Mammary epithelial cell (primary cell): ENCODE measurements around the gene OR2A1.
"Not testable (repeated sequence)": the region's sequence is repeated elsewhere in the genome, so short reads cannot be mapped to it uniquely, and the experiment has no call there.

Experiments used
- EZH2 ChIP-seq: IDR thresholded peaks from 2 replicates; pipeline ENCODE4 v1.6.1; 2012; ENCODE audit warnings: low read length, inconsistent platforms, borderline replicate concordance
- TF ChIP-seq, protein P1 (sequence below), 2 donors: IDR thresholded peaks in 1 of 2; conservative IDR thresholded peaks in 1 of 2; 2 replicates each; pipeline ENCODE4 v1.5.1; 2011 to 2012; ENCODE audit warnings: inconsistent platforms in 2 of 2, low read length in 2 of 2, mild to moderate bottlenecking in 2 of 2, control low read depth in 1 of 2, low read depth in 1 of 2; ENCODE audit not compliant: insufficient read depth in 1 of 2; ENCODE audit errors: extremely low read depth in 1 of 2

DNA sequence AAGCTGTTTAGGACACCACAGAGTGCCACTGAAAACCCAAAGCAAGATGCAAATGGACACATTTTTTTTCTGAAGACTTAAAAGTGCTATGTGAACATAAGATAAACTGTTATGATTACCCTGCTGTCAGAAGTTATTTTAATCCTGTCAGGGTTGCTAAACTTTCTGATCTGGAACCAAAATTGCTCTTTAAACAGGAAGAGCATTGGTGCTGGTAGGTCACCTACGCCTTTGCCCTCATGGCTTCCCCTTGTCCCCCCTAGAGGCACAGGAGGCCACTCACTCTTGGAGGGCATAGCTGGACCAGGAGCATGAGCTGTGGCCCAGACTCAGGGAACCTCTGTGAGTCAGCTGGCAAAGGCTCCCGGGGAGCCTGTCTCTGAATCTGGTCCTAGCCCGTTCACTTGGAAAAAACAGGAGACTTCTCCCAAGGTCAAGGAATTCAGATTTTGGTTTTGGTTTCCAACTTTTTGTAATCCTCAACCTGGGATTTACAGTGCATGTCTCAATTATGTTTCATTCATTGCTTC is 9.5 kb downstream of the OR2A1 start:
- TF ChIP-seq, protein P1, sequence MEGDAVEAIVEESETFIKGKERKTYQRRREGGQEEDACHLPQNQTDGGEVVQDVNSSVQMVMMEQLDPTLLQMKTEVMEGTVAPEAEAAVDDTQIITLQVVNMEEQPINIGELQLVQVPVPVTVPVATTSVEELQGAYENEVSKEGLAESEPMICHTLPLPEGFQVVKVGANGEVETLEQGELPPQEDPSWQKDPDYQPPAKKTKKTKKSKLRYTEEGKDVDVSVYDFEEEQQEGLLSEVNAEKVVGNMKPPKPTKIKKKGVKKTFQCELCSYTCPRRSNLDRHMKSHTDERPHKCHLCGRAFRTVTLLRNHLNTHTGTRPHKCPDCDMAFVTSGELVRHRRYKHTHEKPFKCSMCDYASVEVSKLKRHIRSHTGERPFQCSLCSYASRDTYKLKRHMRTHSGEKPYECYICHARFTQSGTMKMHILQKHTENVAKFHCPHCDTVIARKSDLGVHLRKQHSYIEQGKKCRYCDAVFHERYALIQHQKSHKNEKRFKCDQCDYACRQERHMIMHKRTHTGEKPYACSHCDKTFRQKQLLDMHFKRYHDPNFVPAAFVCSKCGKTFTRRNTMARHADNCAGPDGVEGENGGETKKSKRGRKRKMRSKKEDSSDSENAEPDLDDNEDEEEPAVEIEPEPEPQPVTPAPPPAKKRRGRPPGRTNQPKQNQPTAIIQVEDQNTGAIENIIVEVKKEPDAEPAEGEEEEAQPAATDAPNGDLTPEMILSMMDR (conservative IDR thresholded peaks at IDR 0.05 in 1 of 2, IDR thresholded peaks at IDR 0.05 in 1 of 2; ENCODE audit: extremely low read depth in 1 of 2, insufficient read depth in 1 of 2, low read depth in 1 of 2, low read length in 2 of 2) = not testable (repeated sequence)
- not testable (repeated sequence) for TF ChIP-seq EZH2
